Upper lobe of right lung (tissue), 1 donor: ENCODE measurements around the gene MRPL42. TPM values are rescaled to one million over a fixed set of nuclear protein-coding genes. Genes with fewer than 3 reads are reported as not detected.

ENCODE experiments used
- ATAC-seq: fragments of 200-7000 bp; cut with Tn5 transposase; one replicate; pipeline ENCODE4 v1.9.1; 2020; ENCODE audit warnings: mild to moderate bottlenecking, moderate library complexity
- DNase-seq: peaks from one replicate; pipeline ENCODE4 v3.0.0-alpha.2; 2020
- H3K27ac ChIP-seq: fragments of 200-600 bp; one replicate; pipeline ENCODE4 v1.8.0; 2022
- H3K27me3 ChIP-seq: fragments of 200-600 bp; one replicate; pipeline ENCODE4 v1.8.0; 2022; ENCODE audit warnings: mild to moderate bottlenecking
- H3K36me3 ChIP-seq: fragments of 200-600 bp; one replicate; pipeline ENCODE4 v1.8.0; 2022
- H3K4me1 ChIP-seq: fragments of 200-600 bp; one replicate; pipeline ENCODE4 v1.8.0; 2022
- H3K4me3 ChIP-seq: fragments of 200-600 bp; one replicate; pipeline ENCODE4 v1.8.0; 2022; ENCODE audit warnings: mild to moderate bottlenecking
- H3K9me3 ChIP-seq: fragments of 200-600 bp; one replicate; pipeline ENCODE4 v1.8.0; 2022
- intact Hi-C: fragments of 100-400 bp; cut with DNase I; formaldehyde crosslinking; loops from one replicate; pipeline ENCODE4 v1.11.0; 2022
- total RNA-seq: library from RNA; stranded (reverse); fragmentation: NEBNext Ultra II Directional; extraction: Animal tissue kit (Norgen Biotek cat#: 25700); gene quantifications from one replicate; pipeline ENCODE4 v1.2.1, GENCODE V29; 2021
- TF ChIP-seq, protein P1 (sequence below): fragments of 200-600 bp; IDR thresholded peaks from one replicate; pipeline ENCODE4 v1.8.0; 2022; ENCODE audit warnings: antibody characterized with exemption
- donor health status: DM: no; HTN: yes; CAD: no; lungs with severe emphysema.

The MRPL42 gene
- total RNA-seq, 1 donor from 2014 or later: 49.4 TPM

DNA sequence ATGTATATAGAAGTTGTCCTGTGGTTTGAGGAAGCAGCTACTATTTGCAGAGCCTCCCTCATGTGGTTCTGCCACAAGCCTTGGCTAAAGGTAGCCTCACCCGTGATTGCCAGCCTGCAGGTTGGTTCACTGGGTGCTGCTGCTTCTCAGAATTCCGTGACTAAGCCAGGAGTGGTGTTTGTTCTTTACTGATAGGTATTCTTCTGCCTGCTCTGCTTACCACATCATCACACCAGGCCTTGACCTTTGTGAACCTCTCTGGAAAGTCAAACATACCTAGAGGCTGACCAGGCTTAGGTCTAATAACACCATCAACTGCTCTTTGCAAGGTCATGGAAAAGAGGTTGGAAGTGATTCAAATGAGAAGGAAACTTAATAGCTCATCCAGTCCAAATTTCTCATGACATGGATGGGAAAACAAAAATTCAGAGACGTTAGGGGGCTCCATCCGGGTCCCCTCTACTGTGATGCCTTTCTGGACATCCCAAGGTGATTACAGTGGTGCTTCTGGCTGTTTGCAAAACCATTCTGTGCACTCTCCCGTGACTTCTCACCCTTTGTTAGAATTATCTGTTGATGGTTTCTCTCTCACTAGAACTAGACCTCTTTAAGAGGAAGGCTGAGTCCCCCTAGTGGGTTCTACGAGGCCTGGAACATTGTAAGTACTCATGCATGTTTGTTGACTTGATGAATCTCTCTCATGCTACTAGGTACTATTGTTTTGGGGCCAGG, 96.7 kb downstream of the MRPL42 start:
- Histone ChIP-seq H3K27me3 (no peaks in the 10 kb centered on the region), H3K4me1 (no peaks in the 10 kb centered on the region), H3K4me3 (no peak overlapping the region), H3K27ac (no peak overlapping the region), H3K9me3 (no peaks in the 10 kb centered on the region), H3K36me3 (no peaks in the 10 kb centered on the region)
- intact Hi-C loops: no loop called here
- TF ChIP-seq, protein P1, sequence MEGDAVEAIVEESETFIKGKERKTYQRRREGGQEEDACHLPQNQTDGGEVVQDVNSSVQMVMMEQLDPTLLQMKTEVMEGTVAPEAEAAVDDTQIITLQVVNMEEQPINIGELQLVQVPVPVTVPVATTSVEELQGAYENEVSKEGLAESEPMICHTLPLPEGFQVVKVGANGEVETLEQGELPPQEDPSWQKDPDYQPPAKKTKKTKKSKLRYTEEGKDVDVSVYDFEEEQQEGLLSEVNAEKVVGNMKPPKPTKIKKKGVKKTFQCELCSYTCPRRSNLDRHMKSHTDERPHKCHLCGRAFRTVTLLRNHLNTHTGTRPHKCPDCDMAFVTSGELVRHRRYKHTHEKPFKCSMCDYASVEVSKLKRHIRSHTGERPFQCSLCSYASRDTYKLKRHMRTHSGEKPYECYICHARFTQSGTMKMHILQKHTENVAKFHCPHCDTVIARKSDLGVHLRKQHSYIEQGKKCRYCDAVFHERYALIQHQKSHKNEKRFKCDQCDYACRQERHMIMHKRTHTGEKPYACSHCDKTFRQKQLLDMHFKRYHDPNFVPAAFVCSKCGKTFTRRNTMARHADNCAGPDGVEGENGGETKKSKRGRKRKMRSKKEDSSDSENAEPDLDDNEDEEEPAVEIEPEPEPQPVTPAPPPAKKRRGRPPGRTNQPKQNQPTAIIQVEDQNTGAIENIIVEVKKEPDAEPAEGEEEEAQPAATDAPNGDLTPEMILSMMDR: no peak
- DNase-seq: no peak
- ATAC-seq: peak; percentile 93

DNA sequence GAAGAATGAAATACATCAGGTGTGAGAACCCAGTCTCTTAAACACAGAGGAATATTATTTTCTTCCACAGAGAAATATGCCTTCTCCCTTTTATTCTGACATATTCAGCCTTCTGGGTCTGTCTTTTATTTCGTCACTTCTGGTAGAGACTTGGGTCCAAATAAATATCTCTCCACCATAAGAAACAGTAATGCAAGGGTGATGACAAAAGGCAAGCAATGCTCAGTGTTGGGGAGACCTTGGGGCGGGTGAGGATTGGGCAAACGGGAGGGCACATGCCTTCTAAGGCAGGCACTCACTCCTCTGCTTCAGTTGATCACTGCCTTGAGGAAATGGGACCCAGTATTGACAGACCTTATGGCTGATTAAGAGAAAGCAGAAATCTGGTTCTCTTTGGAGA, 98.4 kb downstream of the MRPL42 start:
- Histone ChIP-seq H3K4me1 (no peaks in the 10 kb centered on the region), H3K27ac (no peak overlapping the region), H3K4me3 (no peak overlapping the region), H3K9me3 (no peaks in the 10 kb centered on the region), H3K27me3 (no peaks in the 10 kb centered on the region), H3K36me3 (no peaks in the 10 kb centered on the region)
- TF ChIP-seq, protein P1: no peak
- ATAC-seq (no peak), DNase-seq (no peak)
- intact Hi-C loops: no loop called here

Other genes starting within 250 kb of the MRPL42 start
- gene NUDT4, start 89.6 kb upstream of the MRPL42 start, total RNA-seq: 52.2 TPM
- gene UBE2N, start 25.6 kb upstream of the MRPL42 start, total RNA-seq: 65.9 TPM
- gene SOCS2, start 105.2 kb downstream of the MRPL42 start, total RNA-seq: 23.8 TPM
- 17.1 TPM for gene CRADD, start 209.9 kb downstream of the MRPL42 start, total RNA-seq